Central memory CD8-positive, alpha-beta T cell (primary cell): ENCODE measurements around the gene ITCH.
A peak's percentile ranks its signal among the peaks of the same experiment; 100 is the strongest.

Source experiments
- ATAC-seq: fragments of 150-1000 bp; cut with Tn5 transposase; replicated peaks from 2 replicates; pipeline ENCODE4 v1.10.0; 2022; ENCODE audit warnings: mild to moderate bottlenecking, moderate FRiP score, moderate number of reproducible peaks; ENCODE audit not compliant: poor library complexity, severe bottlenecking; ENCODE audit errors: extremely low read depth
- DNase-seq, 2 donors: peaks; one replicate each; pipeline ENCODE4 v3.0.0; 2021; ENCODE audit warnings: low spot score in 2 of 2
- H3K27ac Mint-ChIP-seq: one replicate; pipeline ENCODE4 v1.8.0; 2022; ENCODE audit warnings: low read depth, mild to moderate bottlenecking, moderate library complexity, mixed read lengths
- H3K27me3 Mint-ChIP-seq: one replicate; pipeline ENCODE4 v1.8.0; 2022; ENCODE audit warnings: mixed read lengths
- H3K36me3 Mint-ChIP-seq: one replicate; pipeline ENCODE4 v1.8.0; 2022; ENCODE audit warnings: mild to moderate bottlenecking, moderate library complexity, mixed read lengths; ENCODE audit not compliant: insufficient read depth
- H3K4me1 Mint-ChIP-seq: one replicate; pipeline ENCODE4 v1.8.0; 2022; ENCODE audit warnings: mixed read lengths
- H3K4me3 Mint-ChIP-seq: one replicate; pipeline ENCODE4 v1.8.0; 2022; ENCODE audit warnings: mild to moderate bottlenecking, moderate library complexity, mixed read lengths
- H3K9me3 Mint-ChIP-seq: one replicate; pipeline ENCODE4 v1.8.0; 2022; ENCODE audit warnings: mixed read lengths

ITCH gene

GRCh38 chr20:34553366-34553867 is 190.3 kb downstream of the ITCH start:
- DNase-seq = no peak
- peaks cover 7% of the 10 kb centered on the region for H3K36me3 Mint-ChIP-seq
- no peak for ATAC-seq
- H3K9me3 Mint-ChIP-seq = no peaks in the 10 kb centered on the region
- H3K4me1 Mint-ChIP-seq = peaks cover 12% of the 10 kb centered on the region
- H3K27me3 Mint-ChIP-seq = no peaks in the 10 kb centered on the region
- no peak overlapping the region for H3K4me3 Mint-ChIP-seq
- no peak overlapping the region for H3K27ac Mint-ChIP-seq

GRCh38 chr20:34557936-34558319 is 194.9 kb downstream of the ITCH start:
- H3K27me3 Mint-ChIP-seq = no peaks in the 10 kb centered on the region
- H3K9me3 Mint-ChIP-seq = no peaks in the 10 kb centered on the region
- DNase-seq = no peak
- peaks cover 13% of the 10 kb centered on the region for H3K4me1 Mint-ChIP-seq
- peaks cover 27% of the 10 kb centered on the region for H3K36me3 Mint-ChIP-seq
- peak overlapping the region; percentile 83 for H3K4me3 Mint-ChIP-seq
- H3K27ac Mint-ChIP-seq = peak overlapping the region; percentile 99
- ATAC-seq = no peak

GRCh38 chr20:34558320-34559218 is 195.5 kb downstream of the ITCH start, which contains the start of gene MAP1LC3A:
Gene MAP1LC3A, plus strand, starts transcription at chr20:34558718. Its CDS starts 151 bp downstream, at chr20:34558869.
- peaks cover 13% of the 10 kb centered on the region for H3K4me1 Mint-ChIP-seq
- ATAC-seq (peak; percentile 89), DNase-seq (peak; percentile 92 to 94)
- peaks cover 27% of the 10 kb centered on the region for H3K36me3 Mint-ChIP-seq
- H3K27me3 Mint-ChIP-seq = no peaks in the 10 kb centered on the region
- peak within 1 kb of the TSS; percentile 83 for H3K4me3 Mint-ChIP-seq
- H3K27ac Mint-ChIP-seq = peak within 1 kb of the TSS; percentile 99
- no peaks in the 10 kb centered on the region for H3K9me3 Mint-ChIP-seq

- peaks cover 27% of the 10 kb centered on the region for H3K36me3 Mint-ChIP-seq
- H3K27me3 Mint-ChIP-seq = no peaks in the 10 kb centered on the region
- H3K4me1 Mint-ChIP-seq = peaks cover 13% of the 10 kb centered on the region
- DNase-seq (no peak), ATAC-seq (no peak)
- peak overlapping the region; percentile 57 for H3K4me3 Mint-ChIP-seq
- peak overlapping the region; percentile 69 for H3K27ac Mint-ChIP-seq
- H3K9me3 Mint-ChIP-seq = no peaks in the 10 kb centered on the region
These were observed 196.5 kb downstream of the ITCH start for GRCh38 chr20:34559311-34560140.

GRCh38 chr20:34560141-34560523 is 197.1 kb downstream of the ITCH start:
- H3K9me3 Mint-ChIP-seq = no peaks in the 10 kb centered on the region
- peak overlapping the region; percentile 57 for H3K4me3 Mint-ChIP-seq
- DNase-seq = no peak
- H3K27ac Mint-ChIP-seq = peak overlapping the region; percentile 69
- H3K36me3 Mint-ChIP-seq = peaks cover 27% of the 10 kb centered on the region
- ATAC-seq = no peak
- H3K27me3 Mint-ChIP-seq = no peaks in the 10 kb centered on the region
- peaks cover 13% of the 10 kb centered on the region for H3K4me1 Mint-ChIP-seq

GRCh38 chr20:34560614-34561013 is 197.5 kb downstream of the ITCH start:
- Mint-ChIP-seq H3K27ac (peak overlapping the region; percentile 69), H3K4me3 (peak overlapping the region; percentile 57), H3K36me3 (peaks cover 27% of the 10 kb centered on the region), H3K27me3 (no peaks in the 10 kb centered on the region), H3K4me1 (peaks cover 13% of the 10 kb centered on the region), H3K9me3 (no peaks in the 10 kb centered on the region)
- DNase-seq = no peak
- no peak for ATAC-seq
